SKM-1 (cell line): ENCODE results near the gene SPATA32.
A peak's percentile ranks its signal among the peaks of the same experiment; 100 is the strongest.

Experiments
- DNase-seq: peaks from one replicate; lab custom pipeline; 2025; ENCODE audit not compliant: unreplicated experiment; lab: John Stamatoyannopoulos, UW

Gene SPATA32

DNA sequence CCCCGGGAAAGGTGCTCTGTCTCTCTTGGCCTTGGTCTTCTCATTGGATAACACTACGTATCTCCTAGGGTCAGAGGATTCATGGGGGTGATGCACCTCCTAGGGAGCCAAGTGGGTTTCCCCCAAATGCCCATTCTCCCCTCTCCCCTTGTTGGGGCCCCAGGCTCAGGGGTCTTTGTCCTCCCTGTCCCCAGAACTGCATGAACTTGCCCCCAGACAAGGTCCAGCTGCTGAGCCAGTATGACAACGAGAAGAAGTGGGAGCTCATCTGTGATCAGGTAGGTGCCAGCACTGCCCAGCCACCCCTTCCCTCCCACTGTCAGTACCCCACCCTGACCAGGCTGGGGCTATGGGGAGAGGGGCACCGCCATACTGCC, 31.5 kb downstream of the SPATA32 start:
- no peak for DNase-seq

DNA sequence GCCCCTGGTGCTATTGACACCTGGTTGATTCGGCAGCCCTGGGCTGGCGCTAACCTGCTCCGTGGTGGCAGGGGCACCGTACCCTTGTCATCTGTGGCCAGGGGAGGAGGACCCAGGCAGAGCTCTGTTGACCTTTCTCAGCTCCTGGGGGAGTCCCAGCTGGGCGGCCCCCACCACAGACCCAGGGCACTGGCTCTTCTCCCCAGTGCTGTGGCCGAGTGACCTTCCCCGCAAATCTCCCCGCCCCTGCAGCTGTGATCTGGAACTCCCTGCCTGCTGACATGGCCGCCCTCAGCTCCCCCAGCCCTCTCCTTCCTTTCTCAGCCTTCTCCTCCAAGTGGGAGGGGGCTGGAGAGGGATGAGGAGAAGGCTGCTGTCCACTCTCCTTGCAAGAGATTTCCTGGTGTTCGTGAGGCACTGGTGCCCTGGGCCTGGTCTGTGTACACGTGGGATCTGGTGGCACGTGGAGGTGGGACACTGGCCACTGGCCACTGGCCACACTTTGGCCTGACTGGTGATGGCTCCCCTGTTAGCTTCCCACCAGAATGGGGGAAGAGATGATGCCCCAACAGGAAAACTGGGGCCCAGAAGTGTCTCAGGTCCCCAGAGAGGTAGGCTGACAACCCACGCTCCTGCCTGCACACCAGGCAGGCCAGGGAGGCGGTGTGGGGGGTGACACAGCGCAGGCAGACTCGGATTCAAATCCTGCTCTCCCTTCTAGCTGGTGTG, 32.0 kb downstream of the SPATA32 start:
- DNase-seq = no peak

DNA sequence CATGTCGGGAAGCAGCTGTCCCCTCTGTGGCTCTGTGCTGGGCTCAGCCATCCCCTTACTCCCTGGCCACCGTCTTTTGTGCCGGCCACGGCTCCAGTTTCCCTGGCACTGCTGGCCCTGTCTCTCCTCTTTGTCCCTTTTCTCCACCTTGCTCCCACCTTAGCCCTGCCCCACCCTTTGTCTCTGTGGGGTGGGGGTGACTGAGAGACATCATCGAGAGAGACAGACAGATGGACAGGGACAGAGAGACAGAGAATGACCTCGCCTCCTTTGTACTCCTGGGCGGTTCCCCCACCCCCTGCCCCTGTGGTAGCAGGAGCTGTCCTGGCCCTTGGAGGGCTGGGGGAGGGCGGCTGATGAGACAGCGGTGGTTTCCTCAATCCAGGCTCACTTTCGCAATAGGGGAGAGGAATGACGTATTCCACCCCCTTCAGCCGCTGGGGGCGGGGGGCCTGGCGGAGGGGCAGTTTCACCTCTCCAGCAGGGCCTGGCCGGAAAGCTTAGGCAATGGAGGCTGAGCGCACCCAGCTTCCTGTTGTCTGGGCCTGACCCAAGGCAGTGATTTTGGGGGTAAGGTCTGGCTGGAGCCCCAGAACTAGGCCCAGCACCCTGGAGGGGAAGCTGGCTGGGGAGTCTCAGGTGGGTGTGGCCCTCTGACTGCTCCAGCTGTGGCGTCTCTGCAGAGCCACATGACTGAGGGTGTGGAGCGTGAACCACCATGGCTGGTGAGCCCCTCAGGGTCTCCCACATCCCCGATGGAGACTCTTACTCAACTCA, 32.9 kb downstream of the SPATA32 start:
- DNase-seq = peak; percentile 97

DNA sequence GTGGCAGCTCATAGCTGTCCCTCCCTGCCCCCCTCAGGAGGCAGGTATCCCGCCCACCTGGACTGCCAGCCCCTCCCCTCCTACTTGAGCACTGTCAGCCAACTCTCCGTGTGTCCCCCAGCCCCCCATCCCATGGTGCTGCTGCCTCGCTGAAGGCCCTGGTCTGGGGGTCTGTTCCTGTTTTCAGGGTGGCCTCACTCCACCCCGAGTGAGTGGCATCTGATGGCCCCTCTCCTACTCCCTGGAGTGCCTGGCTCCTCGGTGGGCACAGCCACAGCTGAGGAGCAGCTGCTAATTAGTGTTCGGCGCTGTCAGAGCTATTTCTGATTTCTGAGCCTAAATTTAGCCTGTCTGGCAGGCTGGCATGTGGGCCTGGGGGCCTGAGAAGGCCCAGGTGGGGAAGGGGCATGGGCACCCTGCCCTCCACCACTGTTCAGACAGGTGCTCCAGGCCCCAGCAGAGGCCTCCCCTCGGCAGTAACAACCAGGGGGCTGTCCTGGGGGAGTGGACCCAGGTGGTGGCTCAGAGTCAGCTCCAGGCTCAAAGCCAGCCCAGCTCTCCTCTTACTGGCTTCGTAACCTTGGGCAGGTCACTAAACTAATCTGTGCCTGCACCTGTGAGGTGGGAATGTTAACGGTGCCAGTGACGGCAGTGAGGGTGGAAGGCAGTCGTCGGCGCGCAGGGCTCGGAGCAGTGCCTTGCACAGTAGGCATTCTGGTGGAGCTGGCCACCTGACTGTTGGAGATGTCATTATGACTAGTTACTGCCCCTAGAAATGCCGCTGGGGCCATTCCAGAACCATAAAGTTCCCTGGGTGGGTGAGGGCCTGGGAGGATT, 33.8 kb downstream of the SPATA32 start:
- DNase-seq = no peak

DNA sequence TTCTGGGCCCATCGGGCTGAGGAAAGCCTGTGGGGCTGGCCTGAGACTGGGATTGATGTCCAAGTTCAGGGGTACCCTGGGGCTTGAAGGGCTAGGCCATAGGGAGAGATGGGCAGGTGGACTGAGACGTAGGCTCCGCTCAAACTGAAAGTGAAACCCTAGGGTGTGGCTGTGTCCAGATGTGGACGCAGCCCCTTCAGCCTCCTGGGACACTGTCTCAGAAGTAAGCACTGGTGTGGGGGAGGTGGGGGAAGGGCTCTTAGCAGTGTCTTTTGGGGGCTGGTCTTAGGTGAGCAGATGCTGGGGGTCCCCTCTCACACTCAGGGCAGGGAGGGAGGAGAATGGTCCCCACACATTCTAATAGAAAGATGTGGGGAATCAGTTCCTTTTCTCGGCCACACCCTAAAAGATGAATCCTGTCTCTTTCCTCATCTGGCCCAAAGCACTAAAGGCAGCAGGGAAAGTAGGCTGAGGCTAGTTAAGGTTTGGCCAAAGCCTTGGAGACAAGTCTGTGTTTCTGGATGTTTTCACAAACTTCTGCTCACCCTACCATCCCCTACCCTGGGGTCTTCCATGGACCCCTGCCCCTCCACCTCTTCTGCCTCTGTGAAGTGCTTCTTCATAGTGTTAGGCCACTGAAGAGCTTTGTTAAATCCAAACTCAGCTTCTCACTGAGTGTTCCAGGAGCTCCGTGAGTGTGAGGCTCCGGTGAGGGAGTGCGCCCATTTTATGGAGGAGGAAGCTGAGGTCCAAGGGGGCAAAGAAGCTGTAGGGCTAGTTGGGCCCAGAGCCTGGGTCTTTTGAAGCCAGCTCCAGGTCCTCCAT, 34.6 kb downstream of the SPATA32 start:
- peak; percentile 11 for DNase-seq

DNA sequence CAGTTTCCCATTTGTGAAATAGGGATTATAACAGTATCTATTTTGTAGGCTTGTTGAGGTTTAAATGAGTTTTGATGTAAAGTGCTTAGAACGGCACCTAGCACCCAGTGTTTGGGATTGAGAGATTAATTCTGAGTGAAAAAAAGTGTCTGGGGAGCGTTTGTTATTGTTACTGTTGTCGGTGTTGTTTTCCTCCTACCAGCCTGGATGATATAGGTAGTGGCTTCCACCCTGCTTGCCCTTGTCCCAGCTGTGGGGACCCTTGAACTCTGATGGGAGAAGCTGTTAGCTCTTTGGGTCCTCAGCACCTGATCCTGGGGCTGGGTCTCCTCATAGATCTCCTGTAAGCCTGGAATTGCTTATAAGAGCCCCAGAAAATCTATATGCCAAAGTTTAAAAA, 35.3 kb downstream of the SPATA32 start:
- no peak for DNase-seq

DNA sequence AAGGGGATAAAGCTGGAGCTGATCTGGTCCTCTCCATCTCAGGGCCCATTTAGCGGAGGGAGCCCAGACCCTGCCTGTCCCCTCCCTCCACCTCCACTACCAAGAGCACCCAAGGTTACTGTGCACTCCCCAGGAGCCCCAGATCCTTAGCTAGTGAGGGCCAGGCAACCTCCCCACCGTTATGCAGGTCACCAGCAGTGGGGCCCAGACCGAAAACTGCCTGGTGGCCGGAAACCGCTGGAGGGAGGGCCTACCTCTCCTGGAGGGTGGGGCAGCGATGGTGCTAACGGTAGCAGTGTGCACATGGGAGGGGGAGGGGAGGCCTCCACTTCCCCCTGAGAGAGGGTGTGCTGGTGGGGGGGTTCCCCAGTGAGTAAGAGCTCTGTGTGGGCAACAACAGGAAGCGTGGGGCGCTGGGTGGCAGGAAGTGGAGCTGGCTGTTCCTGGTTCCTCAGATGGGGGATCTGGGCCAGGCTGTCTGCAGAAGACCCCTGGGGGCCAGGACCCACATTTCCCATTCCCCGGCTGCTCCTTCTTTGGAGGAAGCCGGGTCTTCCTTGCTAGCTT, 35.8 kb downstream of the SPATA32 start:
- peak; percentile 98 for DNase-seq

DNA sequence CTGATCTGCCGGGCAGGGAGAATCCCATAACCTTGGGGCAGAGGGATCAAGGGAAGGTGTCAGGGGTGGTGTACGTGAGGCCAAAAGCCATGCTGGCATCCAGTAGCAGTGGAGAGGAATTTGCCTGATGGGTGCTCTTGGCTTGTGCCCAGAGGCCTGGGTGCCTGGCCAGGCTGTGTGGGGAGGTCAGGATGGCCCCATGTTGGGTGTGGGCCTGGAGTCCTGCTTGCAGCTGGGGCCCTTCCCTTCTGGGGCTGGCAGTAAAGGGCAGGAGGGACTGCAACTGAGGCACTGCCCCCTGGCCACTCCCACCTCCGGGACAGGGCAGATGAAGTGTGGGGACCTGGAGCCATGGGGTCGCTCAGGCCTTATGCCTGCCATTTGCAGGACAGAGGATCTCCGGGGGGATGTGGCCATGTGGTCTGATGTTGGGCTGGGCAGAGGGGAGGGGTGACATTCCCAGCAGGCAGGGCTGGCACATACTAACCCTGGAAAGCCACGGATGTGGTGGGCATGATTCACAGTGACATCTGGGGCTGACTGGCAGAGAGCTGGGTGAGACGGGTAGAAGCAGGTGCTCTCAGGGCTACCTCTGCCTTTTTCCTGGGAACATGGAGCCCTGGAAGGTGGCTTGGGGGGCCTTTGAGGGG, 36.7 kb downstream of the SPATA32 start:
- DNase-seq = no peak

DNA sequence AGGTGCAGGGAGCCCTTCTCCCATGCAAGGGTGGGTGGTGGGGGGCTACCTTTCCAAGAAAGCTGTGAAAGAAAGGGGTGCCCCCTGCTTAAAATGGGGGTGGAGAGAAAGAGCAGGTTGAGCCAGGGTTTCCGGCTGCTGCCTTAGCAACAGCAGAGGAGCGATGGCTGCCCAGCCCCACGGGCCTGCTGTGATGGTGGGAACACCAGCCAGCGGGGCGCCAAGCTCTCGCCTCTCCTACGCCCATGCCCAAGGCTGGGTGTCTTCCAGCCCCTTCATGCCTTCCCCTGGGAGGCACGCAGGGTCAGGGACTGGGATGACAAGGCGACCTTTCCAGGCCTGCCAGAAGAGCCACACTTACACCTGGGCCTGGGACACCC, 37.2 kb downstream of the SPATA32 start:
- no peak for DNase-seq

DNA sequence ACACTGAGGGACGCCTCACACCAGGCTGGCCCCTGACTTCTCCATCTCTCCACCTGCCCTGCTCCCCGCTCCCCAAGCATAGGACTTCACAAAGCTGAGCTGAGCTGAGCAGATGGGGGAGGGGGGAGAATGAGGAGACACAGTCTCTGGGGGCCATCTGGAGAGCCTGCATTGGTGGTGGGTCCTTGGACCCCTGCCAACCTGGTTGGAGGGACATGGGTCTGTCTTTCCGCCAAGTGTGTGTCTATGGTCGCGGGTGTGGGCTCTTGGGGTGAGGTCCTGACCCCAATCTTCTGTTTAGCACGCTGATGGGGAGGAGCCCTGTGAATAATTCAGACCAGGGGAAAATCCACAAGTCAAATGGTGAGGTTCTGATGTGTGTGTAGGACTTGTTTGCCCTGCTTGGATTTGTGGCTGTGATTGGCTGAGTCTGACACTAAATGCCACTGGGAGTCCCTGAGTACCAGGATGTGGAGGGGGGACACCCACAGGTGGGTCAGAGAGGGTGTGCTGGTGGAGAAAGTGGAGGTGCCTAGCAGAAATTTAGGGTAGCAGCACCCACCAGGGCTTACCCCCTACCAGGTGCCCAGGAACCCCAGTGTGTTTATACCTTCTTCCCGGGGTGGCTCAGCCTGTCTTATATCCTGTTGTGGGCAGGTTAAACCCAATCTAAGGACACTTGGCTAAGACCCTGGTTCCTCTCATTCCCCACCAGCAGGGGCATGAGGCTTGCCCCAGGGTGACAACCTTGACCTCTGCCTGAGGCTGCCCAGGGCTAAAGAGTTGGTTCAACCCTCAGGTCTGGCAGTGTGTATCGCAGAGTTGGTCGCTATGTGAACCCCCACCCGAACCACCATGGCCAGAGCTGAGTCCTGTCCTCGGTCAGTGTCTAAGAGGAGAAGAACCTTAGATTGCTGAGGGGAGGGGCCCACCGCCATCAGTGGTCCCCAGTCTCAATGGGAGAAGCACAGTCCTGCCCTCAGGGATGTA, 38.1 kb downstream of the SPATA32 start:
- DNase-seq = no peak

DNA sequence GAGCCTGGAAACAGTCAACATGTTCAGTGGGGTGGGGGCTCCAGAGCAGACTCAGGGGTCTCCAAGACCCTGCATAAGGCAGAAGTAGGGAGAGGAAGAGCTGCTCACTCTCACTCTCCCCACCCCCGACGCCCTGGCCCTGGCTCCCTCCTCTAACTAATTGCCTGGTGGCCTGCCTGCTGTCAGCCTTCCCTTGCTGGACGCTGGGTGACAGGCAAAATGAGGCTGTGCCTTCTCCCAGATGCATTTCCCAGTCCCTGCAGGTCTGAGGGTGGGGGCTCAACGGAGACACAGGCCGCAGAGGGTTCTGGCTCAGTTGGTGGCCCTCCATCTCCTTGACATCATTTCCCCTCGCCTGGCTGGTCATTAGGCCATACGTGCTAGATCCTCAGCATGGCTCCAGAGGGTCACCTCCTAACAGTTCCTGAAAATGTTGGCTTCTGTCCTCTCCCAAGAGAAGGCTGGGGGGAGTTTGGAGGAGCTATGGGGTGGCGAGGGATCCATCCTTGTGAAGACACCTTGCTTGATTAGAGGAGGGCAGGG, 38.8 kb downstream of the SPATA32 start:
- no peak for DNase-seq

DNA sequence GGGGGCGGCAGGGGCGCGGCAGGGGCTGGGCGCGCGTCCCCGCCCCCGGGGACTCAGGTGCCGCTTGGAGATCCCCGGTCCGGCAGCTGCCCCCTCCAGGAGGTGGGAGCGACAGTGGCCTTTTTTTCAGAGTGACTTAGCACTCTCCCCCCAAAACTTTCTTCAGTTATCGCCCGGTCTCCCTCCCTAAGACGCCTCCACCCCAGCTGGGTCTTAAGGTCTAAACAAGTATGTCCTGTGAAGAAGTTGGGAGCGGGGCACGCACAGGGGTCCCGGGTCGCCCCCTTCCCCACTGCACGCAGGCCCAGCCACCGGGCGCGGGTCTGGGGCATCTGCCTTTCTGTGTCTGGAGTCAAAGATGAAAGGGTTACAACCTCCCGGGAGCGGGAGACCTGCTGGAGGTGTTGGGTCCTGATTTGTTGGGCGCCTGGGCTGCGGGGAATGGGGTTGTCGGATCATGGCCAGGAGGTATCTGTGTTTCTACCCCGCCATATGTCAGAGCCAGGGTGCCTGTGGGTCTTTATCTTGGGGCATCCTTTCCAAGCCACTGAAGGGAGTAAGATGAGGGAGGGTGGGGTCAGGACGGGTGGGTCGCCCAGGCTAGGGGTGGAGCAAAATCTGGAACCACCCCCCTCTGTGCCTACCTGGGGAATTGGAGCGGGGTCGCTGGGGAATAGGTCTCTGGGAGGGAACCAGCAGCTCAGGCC, 39.5 kb downstream of the SPATA32 start:
- no peak for DNase-seq

DNA sequence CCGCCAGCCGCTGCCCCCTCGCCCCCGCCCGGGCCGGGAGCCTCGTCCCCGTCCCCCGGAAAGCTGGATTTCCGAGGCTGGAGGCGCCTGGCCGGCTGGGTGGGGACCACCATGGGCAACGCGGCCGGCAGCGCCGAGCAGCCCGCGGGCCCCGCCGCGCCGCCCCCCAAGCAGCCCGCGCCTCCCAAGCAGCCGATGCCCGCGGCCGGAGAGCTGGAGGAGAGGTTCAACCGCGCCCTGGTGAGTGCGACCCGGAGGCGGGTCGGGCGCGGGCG, 39.9 kb downstream of the SPATA32 start:
- no peak for DNase-seq

DNA sequence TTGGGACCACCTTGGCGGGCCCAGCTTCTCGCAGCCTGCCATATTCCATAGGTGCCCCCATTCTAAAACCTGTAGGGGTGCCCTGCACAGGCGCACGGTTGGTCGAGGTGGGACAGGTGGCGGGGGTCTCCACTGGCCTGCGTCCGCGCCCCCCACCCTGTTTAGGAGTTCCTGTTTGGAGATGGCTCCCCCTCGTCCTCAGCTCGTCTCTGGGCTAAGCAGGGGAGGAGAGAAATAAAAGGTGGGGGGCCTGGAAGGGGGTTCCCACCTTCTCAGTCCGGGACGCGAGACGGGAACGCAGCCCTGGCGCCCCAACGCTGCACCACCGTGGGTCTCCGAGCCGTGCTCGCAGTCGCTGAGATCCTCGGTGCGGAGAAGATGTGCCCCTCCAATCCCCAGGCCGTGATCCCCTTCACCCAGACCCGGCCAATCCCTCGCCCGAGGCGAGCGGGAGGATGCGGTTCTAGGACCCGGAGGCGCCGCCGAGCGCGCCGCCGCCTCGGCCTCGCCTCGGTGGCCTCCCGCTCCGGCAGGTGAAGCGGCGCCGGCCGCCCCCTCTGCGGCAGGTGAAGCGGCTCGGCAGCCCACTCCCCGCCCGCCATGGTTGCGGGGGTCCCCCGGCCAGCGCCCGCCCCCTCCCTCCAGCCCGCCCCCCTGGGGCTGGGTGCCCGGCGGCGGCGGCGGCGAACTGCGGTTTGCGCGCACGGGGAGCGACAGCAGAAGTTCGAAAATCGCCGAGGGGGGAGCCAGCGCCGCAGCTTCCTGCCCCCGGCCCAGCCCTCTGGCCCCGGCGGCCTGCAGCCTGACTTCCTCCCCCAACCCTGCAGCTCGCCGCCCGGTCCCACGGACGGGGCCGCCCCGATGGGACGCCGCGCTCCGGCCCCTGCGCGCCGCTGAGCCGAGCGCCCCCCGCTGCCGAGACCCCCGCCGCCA, 40.5 kb downstream of the SPATA32 start, which contains the start of gene FMNL1:
Gene FMNL1 (plus strand): TSS at position 805 of the 933 bp plus-strand sequence. CDS start 240 bp downstream, outside the sequence.
- DNase-seq = peak; percentile 53

DNA sequence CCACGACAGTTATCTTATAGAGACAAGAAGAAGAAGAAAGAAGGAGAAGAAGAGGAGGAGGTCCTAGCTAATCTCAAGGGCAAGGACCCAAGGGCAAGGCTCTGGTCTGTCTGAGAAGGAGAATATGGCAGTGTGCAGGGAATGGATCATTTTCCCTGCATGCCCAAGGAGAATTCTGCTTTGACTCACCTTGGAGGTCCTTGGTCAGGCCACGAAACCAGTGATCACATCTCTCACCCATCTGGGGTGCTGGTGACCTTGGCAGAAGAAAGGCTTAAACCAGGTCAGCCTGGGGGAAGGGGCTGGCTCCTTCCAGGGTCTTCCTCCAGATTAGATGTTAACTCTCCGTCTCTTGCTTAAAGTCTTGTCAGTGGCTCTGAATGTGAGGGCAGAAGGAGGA, 41.8 kb downstream of the SPATA32 start:
- DNase-seq = no peak

DNA sequence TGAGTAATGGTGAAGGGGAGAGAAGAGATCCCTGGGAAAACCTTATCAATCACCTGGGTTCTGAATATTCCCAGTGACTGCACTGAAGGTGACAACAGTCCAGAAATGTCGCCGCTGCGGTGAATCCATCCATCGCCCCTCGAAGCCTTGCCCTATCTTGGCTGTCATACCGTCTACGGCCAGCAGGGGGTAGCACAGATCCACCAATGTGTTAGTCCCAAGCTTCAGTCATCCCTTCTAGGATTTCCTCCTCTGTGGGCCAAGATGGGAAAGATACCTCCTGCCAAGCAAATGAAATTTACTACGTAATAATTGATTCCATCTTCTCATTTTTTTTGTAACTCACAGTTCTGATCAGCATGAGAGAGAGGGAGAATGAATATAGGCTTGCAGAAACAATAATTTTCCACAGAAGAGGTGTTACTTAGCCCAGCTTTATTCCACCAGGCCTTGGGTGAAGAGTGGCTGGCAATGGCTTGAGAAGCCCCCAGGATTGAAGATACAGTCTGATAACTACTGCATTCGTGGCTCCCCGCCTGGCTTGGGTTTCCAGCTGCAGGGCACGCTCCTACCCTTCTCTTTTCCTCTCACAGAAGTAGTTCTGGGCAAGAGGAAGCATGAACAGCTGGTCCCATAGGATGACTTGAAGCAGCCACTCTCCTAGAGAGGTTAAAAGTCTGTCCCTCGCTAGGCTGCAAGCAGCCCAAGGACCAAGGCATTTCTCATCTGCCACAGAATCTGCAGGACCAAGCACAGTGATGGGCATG, 42.8 kb downstream of the SPATA32 start:
- peak; percentile 67 for DNase-seq
